Right lobe of liver (tissue), 4 donors: ENCODE measurements around the gene RGL1.

ENCODE experiments used
- POLR2A ChIP-seq: fragments of 450-650 bp; IDR thresholded peaks from one replicate; pipeline ENCODE4 v1.6.1; 2017; ENCODE audit warnings: antibody characterized with exemption, mild to moderate bottlenecking
- TF ChIP-seq, protein P1 (sequence below), 4 donors: fragments of 200-600 bp in 3 of 4; fragments of 450-650 bp in 1 of 4; IDR thresholded peaks; one replicate each; pipeline versions ENCODE4 v1.5.1 to v1.8.0; 2016 to 2022; ENCODE audit warnings: antibody characterized with exemption in 4 of 4, mild to moderate bottlenecking in 2 of 4
- donor health status: DM: no; HTN: no; CAD: no.
- donor health status: DM: no; HTN: no; CAD: no.
- donor health status: DM: no; HTN: yes; CAD: no.

DNA sequence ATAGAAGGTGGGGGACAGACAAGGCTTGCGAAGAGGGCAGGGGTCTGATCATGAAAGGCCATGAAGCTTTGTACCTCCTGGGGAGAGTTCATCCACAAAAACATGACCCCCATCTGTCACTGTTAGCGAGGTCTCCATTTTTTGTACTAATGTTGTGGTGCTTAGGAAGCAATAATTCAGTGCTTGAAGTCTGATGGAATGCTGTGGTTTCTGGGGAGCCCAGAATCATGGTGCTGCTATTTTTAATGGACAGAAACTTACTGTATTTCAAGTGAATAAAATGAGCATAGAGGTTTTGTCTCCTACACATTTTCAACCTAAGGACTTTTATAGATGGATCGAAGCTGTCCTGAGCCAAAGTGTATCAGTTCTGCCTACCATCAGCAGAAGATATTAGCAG lies 28.2 kb upstream of the RGL1 start:
- TF ChIP-seq, protein P1, sequence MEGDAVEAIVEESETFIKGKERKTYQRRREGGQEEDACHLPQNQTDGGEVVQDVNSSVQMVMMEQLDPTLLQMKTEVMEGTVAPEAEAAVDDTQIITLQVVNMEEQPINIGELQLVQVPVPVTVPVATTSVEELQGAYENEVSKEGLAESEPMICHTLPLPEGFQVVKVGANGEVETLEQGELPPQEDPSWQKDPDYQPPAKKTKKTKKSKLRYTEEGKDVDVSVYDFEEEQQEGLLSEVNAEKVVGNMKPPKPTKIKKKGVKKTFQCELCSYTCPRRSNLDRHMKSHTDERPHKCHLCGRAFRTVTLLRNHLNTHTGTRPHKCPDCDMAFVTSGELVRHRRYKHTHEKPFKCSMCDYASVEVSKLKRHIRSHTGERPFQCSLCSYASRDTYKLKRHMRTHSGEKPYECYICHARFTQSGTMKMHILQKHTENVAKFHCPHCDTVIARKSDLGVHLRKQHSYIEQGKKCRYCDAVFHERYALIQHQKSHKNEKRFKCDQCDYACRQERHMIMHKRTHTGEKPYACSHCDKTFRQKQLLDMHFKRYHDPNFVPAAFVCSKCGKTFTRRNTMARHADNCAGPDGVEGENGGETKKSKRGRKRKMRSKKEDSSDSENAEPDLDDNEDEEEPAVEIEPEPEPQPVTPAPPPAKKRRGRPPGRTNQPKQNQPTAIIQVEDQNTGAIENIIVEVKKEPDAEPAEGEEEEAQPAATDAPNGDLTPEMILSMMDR (IDR thresholded peaks at IDR 0.05) = no peak
- TF ChIP-seq POLR2A = no peak
